ENCODE measurements around the gene PDE7B.

GRCh38 chr6:136244061-136244616 lies 392.6 kb downstream of the PDE7B start:
- TF ChIP-seq CTCF (conservative IDR thresholded peaks at IDR 0.05; ENCODE audit: low read length) (no peak), EZH2phosphoT487 (IDR thresholded peaks at IDR 0.05; ENCODE audit: borderline replicate concordance) (no peak)
